Upper lobe of left lung (tissue), 6 donors: ENCODE results near the gene SMC5. TPM values are rescaled to one million over a fixed set of nuclear protein-coding genes. Genes with fewer than 3 reads are reported as not detected.

Experiments
- ATAC-seq, 2 donors: fragments of 200-7000 bp; cut with Tn5 transposase; one replicate each; pipeline ENCODE4 v1.9.1; 2022; ENCODE audit warnings: mild to moderate bottlenecking in 2 of 2, moderate library complexity in 2 of 2; ENCODE audit not compliant: low FRiP score in 2 of 2
- DNase-seq, 2 donors: peaks; one replicate each; pipeline ENCODE4 v3.0.0-alpha.2; 2019 to 2020
- H3K27ac ChIP-seq, 4 donors: fragments of 200-600 bp; sonication (generic); one replicate each; pipeline ENCODE4 v1.5.1; 2016 to 2019
- H3K27me3 ChIP-seq, 4 donors: fragments of 200-600 bp; sonication (generic); one replicate each; pipeline ENCODE4 v1.5.1; 2017 to 2019
- H3K36me3 ChIP-seq, 4 donors: fragments of 200-600 bp; sonication (generic); one replicate each; pipeline ENCODE4 v1.5.1; 2016 to 2019
- H3K4me1 ChIP-seq, 4 donors: fragments of 200-600 bp; sonication (generic); one replicate each; pipeline ENCODE4 v1.5.1; 2018 to 2019
- H3K4me3 ChIP-seq, 4 donors: fragments of 200-600 bp; sonication (generic); one replicate each; pipeline ENCODE4 v1.5.1; 2017 to 2019; ENCODE audit warnings: mild to moderate bottlenecking in 2 of 4, moderate library complexity in 1 of 4
- H3K9me3 ChIP-seq, 4 donors: fragments of 200-600 bp; sonication (generic); one replicate each; pipeline ENCODE4 v1.5.1; 2018 to 2019
- EP300 ChIP-seq, 4 donors: sonication (generic); formaldehyde crosslinking; IDR thresholded peaks; one replicate each; pipeline ENCODE4 v1.5.1; 2017; ENCODE audit warnings: antibody characterized with exemption in 4 of 4, control low read depth in 2 of 4
- POLR2A ChIP-seq, 4 donors: fragments of 450-650 bp; IDR thresholded peaks; one replicate each; pipeline ENCODE4 v1.5.1; 2016 to 2017; ENCODE audit warnings: antibody characterized with exemption in 4 of 4, mild to moderate bottlenecking in 2 of 4
- POLR2AphosphoS5 ChIP-seq, 2 donors: sonication (generic); formaldehyde crosslinking; IDR thresholded peaks; one replicate each; pipeline ENCODE4 v1.5.1; 2017; ENCODE audit warnings: antibody characterized with exemption in 2 of 2
- WGBS, 2 donors: methylation state at CpG; one replicate each; pipeline ENCODE4 v1.1.5; 2017 to 2018; 5-methylcytosine and 5-hydroxymethylcytosine counted together
- total RNA-seq, 6 donors: library from RNA; depleted of rRNA in 4 of 6; stranded (reverse); fragments of >200 nt in 4 of 6; gene quantifications; one replicate each; pipeline versions ENCODE4 v1.1.0 to v1.2.1, GENCODE V29; 2016 to 2021
- TF ChIP-seq, protein P1 (sequence below), 6 experiments: fragments of 450-650 bp in 4 of 6; fragments of 200-600 bp in 2 of 6; sonication (generic) in 2 of 6; IDR thresholded peaks; one replicate each; pipeline ENCODE4 v1.5.1; 2016 to 2019; ENCODE audit warnings: antibody characterized with exemption in 6 of 6
- donor health status: DM: no; HTN: no; CAD: no; lungs with moderate emphysema.
- donor health status: DM: no; HTN: yes; CAD: no; lungs with severe emphysema.

The SMC5 gene
- total RNA-seq, 6 donors from 2014 or later = 18.8 to 60.7 (median 28.2) TPM

- TF ChIP-seq POLR2AphosphoS5 (IDR thresholded peaks at IDR 0.05) (no peak), EP300 (IDR thresholded peaks at IDR 0.05) (no peak), POLR2A (IDR thresholded peaks at IDR 0.05) (no peak)
- TF ChIP-seq, protein P1, sequence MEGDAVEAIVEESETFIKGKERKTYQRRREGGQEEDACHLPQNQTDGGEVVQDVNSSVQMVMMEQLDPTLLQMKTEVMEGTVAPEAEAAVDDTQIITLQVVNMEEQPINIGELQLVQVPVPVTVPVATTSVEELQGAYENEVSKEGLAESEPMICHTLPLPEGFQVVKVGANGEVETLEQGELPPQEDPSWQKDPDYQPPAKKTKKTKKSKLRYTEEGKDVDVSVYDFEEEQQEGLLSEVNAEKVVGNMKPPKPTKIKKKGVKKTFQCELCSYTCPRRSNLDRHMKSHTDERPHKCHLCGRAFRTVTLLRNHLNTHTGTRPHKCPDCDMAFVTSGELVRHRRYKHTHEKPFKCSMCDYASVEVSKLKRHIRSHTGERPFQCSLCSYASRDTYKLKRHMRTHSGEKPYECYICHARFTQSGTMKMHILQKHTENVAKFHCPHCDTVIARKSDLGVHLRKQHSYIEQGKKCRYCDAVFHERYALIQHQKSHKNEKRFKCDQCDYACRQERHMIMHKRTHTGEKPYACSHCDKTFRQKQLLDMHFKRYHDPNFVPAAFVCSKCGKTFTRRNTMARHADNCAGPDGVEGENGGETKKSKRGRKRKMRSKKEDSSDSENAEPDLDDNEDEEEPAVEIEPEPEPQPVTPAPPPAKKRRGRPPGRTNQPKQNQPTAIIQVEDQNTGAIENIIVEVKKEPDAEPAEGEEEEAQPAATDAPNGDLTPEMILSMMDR (IDR thresholded peaks at IDR 0.05) = peak in 5 of 6 experiments; percentile 36 to 57 (median 46)
- Histone ChIP-seq H3K36me3 (peaks cover 0 to 34% (median 13%) of the 10 kb centered on the region in 4 donors), H3K4me3 (no peak overlapping the region), H3K9me3 (no peaks in the 10 kb centered on the region), H3K4me1 (no peaks in the 10 kb centered on the region), H3K27ac (peak overlapping the region in 1 of 4 donors; percentile 40), H3K27me3 (no peaks in the 10 kb centered on the region)
- no peak for DNase-seq
- ATAC-seq = no peak
Observed at GRCh38 chr9:70352802-70353201, 94.0 kb downstream of the SMC5 start.

GRCh38 chr9:70355801-70356200 is 97.0 kb downstream of the SMC5 start:
- DNase-seq = no peak
- Histone ChIP-seq H3K27me3 (no peaks in the 10 kb centered on the region), H3K4me1 (no peaks in the 10 kb centered on the region), H3K36me3 (peaks cover 0 to 7% (median 2%) of the 10 kb centered on the region in 4 donors), H3K4me3 (no peak overlapping the region), H3K9me3 (no peaks in the 10 kb centered on the region), H3K27ac (peak overlapping the region in 1 of 4 donors; percentile 16)
- WGBS, 2 donors = 82 to 87% methylated on average over 3 of the region's 3 CpGs
- TF ChIP-seq POLR2A (IDR thresholded peaks at IDR 0.05) = no peak
- no peak for TF ChIP-seq EP300 (IDR thresholded peaks at IDR 0.05)
- no peak for TF ChIP-seq POLR2AphosphoS5 (IDR thresholded peaks at IDR 0.05)
- TF ChIP-seq, protein P1 (IDR thresholded peaks at IDR 0.05) = no peak
- ATAC-seq = no peak

GRCh38 chr9:70362952-70363351 is 104.2 kb downstream of the SMC5 start:
- Histone ChIP-seq H3K9me3 (no peaks in the 10 kb centered on the region), H3K4me1 (no peaks in the 10 kb centered on the region), H3K27me3 (no peaks in the 10 kb centered on the region), H3K36me3 (no peaks in the 10 kb centered on the region), H3K4me3 (no peak overlapping the region), H3K27ac (no peak overlapping the region)
- TF ChIP-seq, protein P1 (IDR thresholded peaks at IDR 0.05) = no peak
- TF ChIP-seq POLR2A (IDR thresholded peaks at IDR 0.05) (no peak), POLR2AphosphoS5 (IDR thresholded peaks at IDR 0.05) (no peak), EP300 (IDR thresholded peaks at IDR 0.05) (no peak)
- 90 to 93% methylated on average over 6 to 7 of the region's 7 CpGs for WGBS, 2 donors
- no peak for ATAC-seq
- DNase-seq = no peak

DNA sequence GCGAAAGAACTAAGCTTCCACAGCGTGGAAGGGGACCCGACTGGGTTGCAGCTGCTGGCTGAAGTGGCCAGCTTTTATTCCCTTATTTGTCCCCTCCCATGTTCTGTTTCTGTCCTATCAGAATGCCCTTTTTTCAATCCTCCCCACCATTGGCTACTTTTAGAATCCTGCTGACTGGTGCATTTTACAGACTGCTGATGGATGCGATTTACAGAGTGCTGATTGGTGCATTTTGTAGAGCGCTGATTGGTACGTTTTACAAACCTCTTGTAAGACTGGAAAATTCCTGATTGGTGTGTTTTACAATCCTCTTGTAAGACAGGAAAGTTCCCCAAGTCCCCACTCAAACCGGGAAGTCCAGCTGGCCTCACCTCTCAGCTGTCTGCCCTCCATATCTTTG is 105.0 kb downstream of the SMC5 start:
- no peak for DNase-seq
- TF ChIP-seq POLR2A (IDR thresholded peaks at IDR 0.05) = no peak
- no peak for TF ChIP-seq POLR2AphosphoS5 (IDR thresholded peaks at IDR 0.05)
- TF ChIP-seq, protein P1 (IDR thresholded peaks at IDR 0.05) = no peak
- no peak for TF ChIP-seq EP300 (IDR thresholded peaks at IDR 0.05)
- WGBS, 2 donors = 98 to 99% methylated on average over 7 of the region's 7 CpGs
- Histone ChIP-seq H3K4me3 (no peak overlapping the region), H3K9me3 (no peaks in the 10 kb centered on the region), H3K27me3 (no peaks in the 10 kb centered on the region), H3K27ac (no peak overlapping the region), H3K36me3 (no peaks in the 10 kb centered on the region), H3K4me1 (no peaks in the 10 kb centered on the region)
- no peak for ATAC-seq

- Histone ChIP-seq H3K9me3 (no peaks in the 10 kb centered on the region), H3K4me3 (no peak overlapping the region), H3K4me1 (no peaks in the 10 kb centered on the region), H3K27ac (no peak overlapping the region), H3K27me3 (no peaks in the 10 kb centered on the region), H3K36me3 (no peaks in the 10 kb centered on the region)
- TF ChIP-seq POLR2A (IDR thresholded peaks at IDR 0.05) (no peak), POLR2AphosphoS5 (IDR thresholded peaks at IDR 0.05) (no peak), EP300 (IDR thresholded peaks at IDR 0.05) (no peak)
- TF ChIP-seq, protein P1 (IDR thresholded peaks at IDR 0.05) = no peak
- DNase-seq (no peak), ATAC-seq (no peak)
- WGBS, 2 donors = 89 to 92% methylated on average over 6 of the region's 6 CpGs
Observed at GRCh38 chr9:70367305-70367930, 108.6 kb downstream of the SMC5 start.
